Neural progenitor cell (in vitro differentiated cells): ENCODE data around the gene TSPAN18.

ENCODE experiments used
- EZH2 ChIP-seq: fragments of 200-600 bp; sonication (generic); IDR thresholded peaks from 2 replicates; pipeline ENCODE4 v1.6.1; 2017; ENCODE audit warnings: antibody characterized with exemption, mild to moderate bottlenecking, moderate library complexity
- EZH2phosphoT487 ChIP-seq: fragments of 200-600 bp; sonication (generic); IDR thresholded peaks from 2 replicates; pipeline ENCODE4 v1.6.1; 2017; ENCODE audit warnings: antibody characterized with exemption
- TF ChIP-seq, protein P1 (sequence below): fragments of 200-600 bp; sonication (generic); IDR thresholded peaks from 2 replicates; pipeline ENCODE4 v1.5.1; 2017; ENCODE audit warnings: antibody characterized with exemption, mild to moderate bottlenecking

- TF ChIP-seq, protein P1, sequence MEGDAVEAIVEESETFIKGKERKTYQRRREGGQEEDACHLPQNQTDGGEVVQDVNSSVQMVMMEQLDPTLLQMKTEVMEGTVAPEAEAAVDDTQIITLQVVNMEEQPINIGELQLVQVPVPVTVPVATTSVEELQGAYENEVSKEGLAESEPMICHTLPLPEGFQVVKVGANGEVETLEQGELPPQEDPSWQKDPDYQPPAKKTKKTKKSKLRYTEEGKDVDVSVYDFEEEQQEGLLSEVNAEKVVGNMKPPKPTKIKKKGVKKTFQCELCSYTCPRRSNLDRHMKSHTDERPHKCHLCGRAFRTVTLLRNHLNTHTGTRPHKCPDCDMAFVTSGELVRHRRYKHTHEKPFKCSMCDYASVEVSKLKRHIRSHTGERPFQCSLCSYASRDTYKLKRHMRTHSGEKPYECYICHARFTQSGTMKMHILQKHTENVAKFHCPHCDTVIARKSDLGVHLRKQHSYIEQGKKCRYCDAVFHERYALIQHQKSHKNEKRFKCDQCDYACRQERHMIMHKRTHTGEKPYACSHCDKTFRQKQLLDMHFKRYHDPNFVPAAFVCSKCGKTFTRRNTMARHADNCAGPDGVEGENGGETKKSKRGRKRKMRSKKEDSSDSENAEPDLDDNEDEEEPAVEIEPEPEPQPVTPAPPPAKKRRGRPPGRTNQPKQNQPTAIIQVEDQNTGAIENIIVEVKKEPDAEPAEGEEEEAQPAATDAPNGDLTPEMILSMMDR: no peak
- TF ChIP-seq EZH2: no peak
- no peak for TF ChIP-seq EZH2phosphoT487
These were observed 182.8 kb downstream of the TSPAN18 start for GRCh38 chr11:44909557-44909956.
